OCI-LY1 (cell line): ENCODE data around the gene KCNJ3.

Experiments used
- H2AFZ ChIP-seq: fragments of 200-600 bp; sonication (generic), shearing (Covaris generic); 2 replicates; pipeline ENCODE4 v1.6.0; 2014; ENCODE audit warnings: antibody characterized with exemption, mild to moderate bottlenecking, low read length
- H3F3A ChIP-seq: fragments of 200-600 bp; sonication (generic), shearing (Covaris generic); 2 replicates; pipeline ENCODE4 v1.6.0; 2014; ENCODE audit warnings: mild to moderate bottlenecking, antibody characterized with exemption, low read length, moderate library complexity; ENCODE audit not compliant: insufficient read depth
- H3K27ac ChIP-seq: fragments of 200-600 bp; sonication (generic); 2 replicates; pipeline ENCODE4 v1.5.1; 2014; ENCODE audit warnings: low read length, mixed run types, mild to moderate bottlenecking, low read depth; ENCODE audit not compliant: poor library complexity, severe bottlenecking
- H3K27me3 ChIP-seq: fragments of 200-600 bp; sonication (generic); 2 replicates; pipeline ENCODE4 v1.6.0; 2014; ENCODE audit warnings: antibody characterized with exemption, mild to moderate bottlenecking, low read length, moderate library complexity; ENCODE audit not compliant: insufficient read depth
- H3K36me3 ChIP-seq: fragments of 200-600 bp; sonication (generic); 2 replicates; pipeline ENCODE4 v1.6.1; 2014; ENCODE audit warnings: mild to moderate bottlenecking, antibody characterized with exemption, low read length, moderate library complexity, mixed read lengths; ENCODE audit not compliant: insufficient read depth
- H3K4me1 ChIP-seq: fragments of 200-600 bp; sonication (generic); 2 replicates; pipeline ENCODE4 v1.5.1; 2014; ENCODE audit warnings: mild to moderate bottlenecking, low read length, moderate library complexity; ENCODE audit not compliant: insufficient read depth, severe bottlenecking
- H3K4me2 ChIP-seq: fragments of 200-600 bp; sonication (generic), shearing (Covaris generic); 2 replicates; pipeline ENCODE4 v1.6.1; 2014; ENCODE audit warnings: low read length
- H3K4me3 ChIP-seq: fragments of 200-600 bp; sonication (generic); 2 replicates; pipeline ENCODE4 v1.5.1; 2014; ENCODE audit warnings: low read length, low read depth, mild to moderate bottlenecking, mixed read lengths; ENCODE audit not compliant: poor library complexity, severe bottlenecking
- H3K79me2 ChIP-seq: fragments of 200-600 bp; shearing (Covaris generic); 2 replicates; pipeline ENCODE4 v1.6.1; 2016; ENCODE audit warnings: mixed run types, low read length, mixed read lengths; ENCODE audit not compliant: insufficient read depth
- H3K9ac ChIP-seq: fragments of 200-600 bp; sonication (generic), shearing (Covaris generic); 2 replicates; pipeline ENCODE4 v1.6.1; 2014; ENCODE audit warnings: mild to moderate bottlenecking, low read length, mixed read lengths
- H3K9me2 ChIP-seq: fragments of 200-600 bp; sonication (generic), shearing (Covaris generic); 2 replicates; pipeline ENCODE4 v1.6.1; 2014; ENCODE audit warnings: low read depth, mild to moderate bottlenecking, low read length, mixed read lengths
- H3K9me3 ChIP-seq: fragments of 200-600 bp; shearing (Covaris generic); 2 replicates; pipeline ENCODE4 v1.6.1; 2014; ENCODE audit warnings: low read length, mixed read lengths
- H4K20me1 ChIP-seq: fragments of 200-600 bp; sonication (generic), shearing (Covaris generic); 2 replicates; pipeline ENCODE4 v1.6.0; 2016; ENCODE audit warnings: mild to moderate bottlenecking, low read length; ENCODE audit not compliant: insufficient read depth
- CTCF ChIP-seq: fragments of 200-600 bp; sonication (generic), shearing (Covaris generic); IDR thresholded peaks from 2 replicates; pipeline ENCODE4 v1.5.1; 2017; ENCODE audit warnings: mild to moderate bottlenecking, antibody characterized with exemption, low read length, moderate library complexity, mixed read lengths
- EZH2 ChIP-seq: fragments of 200-600 bp; sonication (generic), shearing (Covaris generic); IDR thresholded peaks from 2 replicates; pipeline ENCODE4 v1.8.0; 2017; ENCODE audit warnings: borderline replicate concordance, mixed run types, mild to moderate bottlenecking, antibody characterized with exemption, low read length, moderate library complexity, mixed read lengths

KCNJ3 gene

GRCh38 chr2:154693741-154694340, 4.7 kb upstream of the KCNJ3 start:
- no peaks in the 10 kb centered on the region for H3K79me2 ChIP-seq
- no peak overlapping the region for H3K4me3 ChIP-seq
- no peaks in the 10 kb centered on the region for H3K9me3 ChIP-seq
- H3K4me1 ChIP-seq = peaks cover 48% of the 10 kb centered on the region
- H3K9ac ChIP-seq = no peak overlapping the region
- H3F3A ChIP-seq = no peaks in the 10 kb centered on the region
- no peaks in the 10 kb centered on the region for H3K36me3 ChIP-seq
- H2AFZ ChIP-seq = no peak overlapping the region
- H4K20me1 ChIP-seq = no peaks in the 10 kb centered on the region
- no peak overlapping the region for H3K27ac ChIP-seq
- no peaks in the 10 kb centered on the region for H3K27me3 ChIP-seq
- no peaks in the 10 kb centered on the region for H3K9me2 ChIP-seq
- TF ChIP-seq CTCF (no peak), EZH2 (no peak)
- H3K4me2 ChIP-seq = no peak overlapping the region

GRCh38 chr2:154694881-154695280, 3.6 kb upstream of the KCNJ3 start:
- H3K4me1 ChIP-seq = peaks cover 38% of the 10 kb centered on the region
- no peak overlapping the region for H3K27ac ChIP-seq
- no peaks in the 10 kb centered on the region for H3K9me3 ChIP-seq
- H3K27me3 ChIP-seq = no peaks in the 10 kb centered on the region
- H4K20me1 ChIP-seq = no peaks in the 10 kb centered on the region
- H3K4me2 ChIP-seq = no peak overlapping the region
- H3K79me2 ChIP-seq = no peaks in the 10 kb centered on the region
- H2AFZ ChIP-seq = no peak overlapping the region
- H3F3A ChIP-seq = no peaks in the 10 kb centered on the region
- H3K9ac ChIP-seq = no peak overlapping the region
- no peaks in the 10 kb centered on the region for H3K9me2 ChIP-seq
- no peaks in the 10 kb centered on the region; the same call in 1 of the 2 replicates for H3K36me3 ChIP-seq
- H3K4me3 ChIP-seq = no peak overlapping the region
- TF ChIP-seq CTCF (no peak), EZH2 (no peak)

- Histone ChIP-seq H3K9ac (no peak overlapping the region), H3K27me3 (no peaks in the 10 kb centered on the region), H3K4me3 (no peak overlapping the region), H3F3A (no peaks in the 10 kb centered on the region), H3K9me2 (no peaks in the 10 kb centered on the region), H3K4me2 (no peak overlapping the region), H4K20me1 (no peaks in the 10 kb centered on the region), H3K79me2 (no peaks in the 10 kb centered on the region), H3K27ac (no peak overlapping the region), H3K9me3 (no peaks in the 10 kb centered on the region), H3K4me1 (peaks cover 33% of the 10 kb centered on the region), H3K36me3 (no peaks in the 10 kb centered on the region; the same call in 1 of the 2 replicates), H2AFZ (no peak overlapping the region)
- no peak for TF ChIP-seq EZH2
- TF ChIP-seq CTCF = no peak
Observed at GRCh38 chr2:154696369-154696768, 2.1 kb upstream of the KCNJ3 start.
